HepG2 (cell line): ENCODE results near the gene SYCE1L. TPM values are rescaled to one million over a fixed set of nuclear protein-coding genes. Genes with fewer than 3 reads are reported as not detected.

Experiments
- CHD2 ChIP-seq: IDR thresholded peaks from 2 replicates; pipeline ENCODE4 v1.6.1; 2011; ENCODE audit warnings: low read depth, low read length, improper control_type of control experiment
- HMG20B ChIP-seq: conservative IDR thresholded peaks from 2 replicates; pipeline ENCODE4 v1.6.1; 2016; ENCODE audit warnings: missing genetic modification reagents, missing compliant biosample characterization
- MIXL1 ChIP-seq: IDR thresholded peaks from 2 replicates; pipeline ENCODE4 v1.6.1; 2016
- MYPOP ChIP-seq: sonication (generic); formaldehyde crosslinking; IDR thresholded peaks from 2 replicates; pipeline ENCODE4 v1.8.1; 2023; ENCODE audit warnings: mild to moderate bottlenecking, moderate library complexity, missing genetic modification reagents
- SAP130 ChIP-seq: IDR thresholded peaks from 2 replicates; pipeline ENCODE4 v1.6.1; 2016; ENCODE audit warnings: low read depth
- TCF7L2 ChIP-seq: IDR thresholded peaks from 2 replicates; pipeline ENCODE4 v1.6.1; 2011; ENCODE audit warnings: mild to moderate bottlenecking, low read depth, low read length, moderate library complexity
- TERF1 ChIP-seq: sonication (generic); formaldehyde crosslinking; IDR thresholded peaks from 2 replicates; pipeline ENCODE4 v1.8.0; 2022; ENCODE audit warnings: mild to moderate bottlenecking, missing genetic modification reagents, moderate library complexity
- TFAP4 ChIP-seq: sonication (generic); IDR thresholded peaks from 2 replicates; pipeline ENCODE4 v1.6.1; 2016; ENCODE audit warnings: low read depth, borderline replicate concordance
- ZBED4 ChIP-seq: sonication (generic); formaldehyde crosslinking; IDR thresholded peaks from 2 replicates; pipeline ENCODE4 v1.4.0; 2020; ENCODE audit warnings: missing genetic modification reagents, borderline replicate concordance
- ZBTB4 ChIP-seq: sonication (generic); formaldehyde crosslinking; IDR thresholded peaks from 2 replicates; pipeline ENCODE4 v1.4.0; 2020; ENCODE audit warnings: missing genetic modification reagents, mild to moderate bottlenecking, borderline replicate concordance
- ZNF326 ChIP-seq: sonication (generic); formaldehyde crosslinking; IDR thresholded peaks from 2 replicates; pipeline ENCODE4 v1.4.0; 2020; ENCODE audit warnings: missing genetic modification reagents, borderline replicate concordance
- ZNF503 ChIP-seq: sonication (generic); formaldehyde crosslinking; IDR thresholded peaks from 2 replicates; pipeline ENCODE4 v1.4.0; 2020; ENCODE audit warnings: missing genetic modification reagents
- ZNF576 ChIP-seq: sonication (generic); formaldehyde crosslinking; IDR thresholded peaks from 2 replicates; pipeline ENCODE4 v1.4.0; 2020; ENCODE audit warnings: mild to moderate bottlenecking, missing genetic modification reagents
- ZNF883 ChIP-seq: sonication (generic); formaldehyde crosslinking; IDR thresholded peaks from 2 replicates; pipeline ENCODE4 v1.5.1; 2020; ENCODE audit warnings: mild to moderate bottlenecking, missing genetic modification reagents; ENCODE audit errors: not compliant biosample characterization
- polyA plus RNA-seq, 8 experiments: library from polyadenylated mRNA; depleted of rRNA in 3 of 8; stranded (reverse) in 7 of 8; unstranded in 1 of 8; fragments of >200 nt; fragmentation: Illumina TruSeq in 4 of 8; extraction: Trizol in 4 of 8; gene quantifications; 2 replicates each; pipeline versions ENCODE4 v1.2.1 to v1.2.3, GENCODE V29; 2011 to 2016; ENCODE audit warnings: low read depth in 4 of 8, missing spikeins in 1 of 8, mixed read lengths in 1 of 8; ENCODE audit not compliant: insufficient read depth in 1 of 8
- total RNA-seq, 5 experiments: library from RNA; depleted of rRNA; stranded (reverse); fragments of >200 nt; fragmentation: Illumina TruSeq; extraction: Trizol; gene quantifications; 2 replicates each; pipeline ENCODE4 v1.2.3, GENCODE V29; 2016; ENCODE audit warnings: low read depth in 1 of 5

SYCE1L gene
- total and polyA plus RNA-seq, 2 of the 13 experiments (the other 11 are each of a cell fraction or from before 2014, with no cell fraction given), result 0.22 TPM; not detected in 1

- TF ChIP-seq ZBTB4 (CRISPR knock-in tag) (0 out of 2 replicates have a peak, but pooled peaks have one; percentile 49), MIXL1 (CRISPR knock-in tag) (peak; percentile 32; the same call in 1 of the 2 replicates), CHD2 (peak; percentile 71), ZNF503 (CRISPR knock-in tag) (peak; percentile 3; the same call in 1 of the 2 replicates), ZNF576 (CRISPR knock-in tag) (no peak), TERF1 (CRISPR knock-in tag) (no peak; the same call in 1 of the 2 replicates), TCF7L2 (no peak), ZNF883 (peak; percentile 65), SAP130 (peak; percentile 97), HMG20B (CRISPR knock-in tag) (0 out of 2 replicates have a peak, but pooled peaks have one; percentile 33), ZNF326 (CRISPR knock-in tag) (no peak), ZBED4 (CRISPR knock-in tag) (0 out of 2 replicates have a peak, but pooled peaks have one; percentile 50), MYPOP (CRISPR knock-in tag) (peak; percentile 69), TFAP4 (peak; percentile 26; the same call in 1 of the 2 replicates)
Observed at GRCh38 chr16:77190478-77191258, 8.5 kb upstream of the SYCE1L start, which contains the start of gene MON1B (continued).
